NCI-H2107 treated with DMSO at 0.1 percent for 48 hours (cell line): ENCODE results near the gene NIPBL.
"Not testable (repeated sequence)": the region's sequence is repeated elsewhere in the genome, so short reads cannot be mapped to it uniquely, and the experiment has no call there.

Experiments used
- DNase-seq: peaks from one replicate; lab custom pipeline; 2025; ENCODE audit not compliant: unreplicated experiment; lab: John Stamatoyannopoulos, UW

The NIPBL gene

DNA sequence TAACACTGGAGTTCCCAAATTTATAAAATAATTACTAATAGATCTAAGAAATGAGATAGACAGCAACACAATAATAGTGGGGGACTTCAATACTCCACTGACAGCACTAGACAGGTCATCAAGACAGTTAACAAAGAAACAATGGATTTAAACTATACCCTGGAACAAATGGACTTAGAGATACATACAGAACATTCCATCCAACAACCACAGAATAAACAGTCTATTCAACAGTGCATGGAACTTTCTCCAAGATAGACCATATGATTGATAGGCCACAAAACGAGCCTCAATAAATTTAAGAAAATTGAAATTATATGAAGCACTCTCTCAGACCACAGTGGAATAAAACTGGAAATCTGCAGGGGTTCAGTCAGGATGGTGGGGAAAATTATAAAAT lies 209.5 kb downstream of the NIPBL start:
- DNase-seq = not testable (repeated sequence)

DNA sequence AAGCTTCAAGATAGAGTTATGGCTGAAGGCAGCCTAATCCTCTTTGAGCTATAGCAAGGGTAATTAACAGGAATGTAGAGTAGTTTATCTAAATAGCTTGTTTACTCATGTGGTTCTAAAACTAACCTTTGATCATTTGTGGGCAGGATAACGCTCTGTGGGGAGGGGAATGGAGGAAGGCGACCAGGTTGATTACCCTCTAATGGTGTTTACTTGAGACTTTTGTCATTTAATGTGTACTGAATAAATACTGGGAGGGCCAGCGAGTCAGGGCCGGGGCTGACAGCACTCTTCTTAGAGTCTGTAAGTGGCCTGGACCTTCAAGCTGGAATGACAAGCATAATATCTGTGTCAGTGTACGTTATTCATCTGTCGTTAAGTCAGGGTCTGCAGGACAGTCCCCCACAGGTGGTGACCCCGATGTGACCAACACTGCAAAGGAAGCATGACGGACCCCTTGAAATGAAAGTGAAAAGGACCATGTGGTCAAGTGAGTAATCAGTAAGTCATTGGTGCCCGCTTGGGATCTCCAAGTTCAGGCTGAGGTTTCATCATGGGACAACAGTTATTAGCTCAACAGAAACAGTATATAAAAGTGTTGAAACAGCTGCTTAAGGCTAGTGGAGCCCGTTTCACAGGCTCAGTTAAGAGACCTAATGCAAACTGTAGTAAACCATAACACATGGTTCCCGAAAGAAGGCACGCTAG lies 210.1 kb downstream of the NIPBL start:
- no peak for DNase-seq

DNA sequence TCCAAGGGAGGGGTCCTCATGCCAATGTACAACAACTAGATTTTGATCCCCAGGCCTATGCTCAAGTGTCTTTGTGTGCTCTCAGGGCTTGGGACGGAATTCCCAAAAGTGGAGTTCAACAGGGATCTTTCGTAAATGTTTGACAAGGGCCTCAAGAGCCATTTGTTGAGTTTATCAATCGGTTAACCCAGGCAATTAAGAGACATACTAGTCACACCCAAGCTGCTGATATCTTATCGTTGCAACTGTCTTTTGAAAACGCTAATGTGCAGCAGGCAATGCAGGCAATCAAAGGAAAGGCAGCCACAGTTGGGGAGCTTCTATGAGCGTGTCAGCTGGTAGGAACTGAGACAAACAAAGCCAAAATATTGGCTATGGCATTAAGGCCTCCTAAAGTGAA lies 211.4 kb downstream of the NIPBL start:
- DNase-seq = no peak

DNA sequence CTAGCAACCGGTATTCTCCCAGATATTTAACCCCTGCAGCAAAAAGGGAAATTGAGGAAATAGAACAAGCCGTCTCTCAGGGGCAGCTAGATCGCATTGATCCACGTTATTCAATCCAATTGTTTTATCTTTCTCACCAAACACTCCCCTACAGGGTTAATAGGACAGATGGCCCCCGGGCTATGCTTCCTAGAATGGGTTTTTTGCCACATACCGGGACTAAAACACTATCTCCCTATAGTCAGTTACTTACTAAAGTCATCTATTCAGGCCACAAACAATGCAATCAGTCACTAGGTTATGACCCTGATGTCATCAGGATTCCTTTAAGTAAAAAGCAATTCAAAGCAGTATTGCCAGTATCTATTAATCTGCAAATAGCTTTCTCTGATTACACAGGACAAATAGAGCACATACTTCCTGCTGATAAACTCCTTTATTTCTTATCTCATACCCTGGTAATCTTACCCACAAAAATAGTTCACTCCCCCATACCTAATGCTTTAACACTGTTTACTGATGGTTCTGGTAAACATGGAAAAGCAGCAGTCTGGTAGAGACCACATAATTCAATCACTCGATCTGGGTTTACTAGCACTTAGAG lies 213.7 kb downstream of the NIPBL start:
- DNase-seq = no peak

DNA sequence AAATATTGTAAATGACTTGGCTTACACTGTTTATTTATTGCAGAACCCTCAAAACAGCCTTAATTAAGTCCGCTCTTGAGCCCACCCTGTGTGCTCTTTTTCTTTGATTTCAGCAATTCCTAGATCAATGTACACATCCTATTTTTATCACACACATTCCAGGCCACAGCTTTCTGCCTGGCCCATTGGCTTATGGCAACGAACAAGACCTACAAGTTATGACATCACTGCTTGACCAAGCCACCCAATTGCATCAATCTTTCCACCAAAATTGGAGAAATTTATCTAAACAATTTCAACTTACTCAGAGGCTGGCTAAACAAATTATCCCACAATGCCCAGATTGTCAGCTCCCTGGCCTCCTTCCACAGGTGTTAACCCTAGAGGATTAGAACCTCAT lies 214.2 kb downstream of the NIPBL start:
- DNase-seq = no peak

DNA sequence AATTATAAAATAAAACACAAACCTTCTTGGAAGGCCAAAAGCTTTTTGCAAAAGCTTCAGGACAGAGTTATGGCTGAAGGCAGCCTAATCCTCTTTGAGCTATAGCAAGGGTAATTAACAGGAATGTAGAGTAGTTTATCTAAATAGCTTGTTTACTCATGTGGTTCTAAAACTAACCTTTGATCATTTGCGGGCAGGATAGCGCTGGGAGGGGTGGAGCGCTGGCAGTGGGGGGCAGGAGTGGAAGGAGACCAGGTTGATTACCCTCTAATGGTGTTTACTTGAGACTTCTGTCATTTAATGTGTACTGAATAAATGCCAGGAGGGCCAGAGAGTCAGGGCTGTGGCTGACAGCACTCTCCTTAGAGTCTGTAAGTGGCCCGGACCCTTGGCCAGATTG lies 217.2 kb downstream of the NIPBL start:
- not testable (repeated sequence) for DNase-seq

DNA sequence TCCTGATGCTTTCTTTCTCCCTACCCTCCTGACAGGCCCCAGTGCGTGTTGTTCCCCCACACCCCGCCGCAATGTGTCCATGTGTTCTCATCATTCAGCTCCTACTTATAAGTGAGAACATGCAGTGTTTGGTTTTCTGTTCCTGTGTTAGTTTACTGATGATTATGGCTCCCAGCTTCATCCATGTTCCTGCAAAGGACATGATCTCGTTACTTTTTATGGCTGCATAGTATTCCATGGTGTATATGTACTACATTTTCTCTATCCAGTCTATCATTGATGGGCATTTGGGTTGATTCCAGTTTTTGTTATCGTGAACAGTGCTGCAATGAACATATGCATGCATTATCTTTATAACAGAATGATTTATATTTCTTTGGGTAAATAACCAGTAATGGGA lies 222.7 kb downstream of the NIPBL start:
- not testable (repeated sequence) for DNase-seq

DNA sequence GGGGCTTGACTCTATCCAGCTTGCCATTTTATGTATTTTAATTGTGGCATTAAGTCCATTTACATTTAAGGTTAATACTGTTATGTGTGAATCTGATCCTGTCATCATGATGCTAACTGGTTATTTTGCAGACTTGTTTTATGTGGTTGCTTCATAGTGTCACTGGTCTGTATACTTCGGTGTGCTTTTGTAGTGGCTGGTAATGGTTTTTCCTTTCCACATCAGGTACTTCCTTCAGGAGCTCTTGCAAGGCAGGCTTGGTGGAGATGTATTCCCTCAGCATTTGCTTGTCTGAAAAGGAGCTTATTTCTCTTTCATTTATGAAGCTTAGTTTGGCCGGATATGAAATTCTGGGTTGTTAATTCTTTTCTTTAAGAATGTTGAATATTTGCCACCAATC lies 226.7 kb downstream of the NIPBL start:
- DNase-seq = no peak

DNA sequence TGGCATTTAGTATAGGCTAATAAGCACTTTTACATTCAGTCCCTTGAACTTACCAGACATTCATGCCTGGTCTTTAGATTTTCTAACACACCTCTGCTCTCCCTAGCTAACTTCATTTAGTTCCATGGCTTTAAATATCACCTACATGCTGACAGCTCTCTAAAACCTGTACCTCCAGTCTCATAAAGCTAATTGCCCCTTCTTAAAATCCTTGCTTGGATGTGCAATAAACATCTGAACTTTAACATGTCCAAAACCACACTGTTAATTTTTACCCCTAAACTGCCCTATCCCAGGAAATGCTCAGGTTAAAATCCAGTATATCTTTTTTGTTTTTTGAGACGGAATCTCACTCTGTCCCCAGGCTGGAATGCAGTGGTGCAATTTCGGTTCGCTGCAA lies 232.8 kb downstream of the NIPBL start:
- no peak for DNase-seq

DNA sequence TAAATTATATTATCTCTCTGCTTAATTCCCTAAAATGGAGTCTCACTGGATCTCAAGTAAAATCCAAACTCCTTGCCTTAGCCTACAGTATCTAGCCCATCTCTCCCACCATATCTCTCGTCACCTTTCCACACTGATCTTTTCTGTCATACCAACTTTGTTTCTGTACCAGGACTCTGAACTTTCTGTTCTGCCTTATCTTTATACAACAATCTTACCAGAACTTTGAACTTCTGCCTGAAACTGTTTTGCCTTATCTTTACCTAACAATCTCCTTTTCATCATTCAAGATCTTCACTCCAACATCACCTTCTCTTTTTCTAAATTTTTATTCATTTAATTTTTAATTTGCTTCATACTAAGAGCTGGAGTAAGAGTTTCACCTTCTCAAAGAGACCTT lies 233.6 kb downstream of the NIPBL start:
- DNase-seq = no peak

DNA sequence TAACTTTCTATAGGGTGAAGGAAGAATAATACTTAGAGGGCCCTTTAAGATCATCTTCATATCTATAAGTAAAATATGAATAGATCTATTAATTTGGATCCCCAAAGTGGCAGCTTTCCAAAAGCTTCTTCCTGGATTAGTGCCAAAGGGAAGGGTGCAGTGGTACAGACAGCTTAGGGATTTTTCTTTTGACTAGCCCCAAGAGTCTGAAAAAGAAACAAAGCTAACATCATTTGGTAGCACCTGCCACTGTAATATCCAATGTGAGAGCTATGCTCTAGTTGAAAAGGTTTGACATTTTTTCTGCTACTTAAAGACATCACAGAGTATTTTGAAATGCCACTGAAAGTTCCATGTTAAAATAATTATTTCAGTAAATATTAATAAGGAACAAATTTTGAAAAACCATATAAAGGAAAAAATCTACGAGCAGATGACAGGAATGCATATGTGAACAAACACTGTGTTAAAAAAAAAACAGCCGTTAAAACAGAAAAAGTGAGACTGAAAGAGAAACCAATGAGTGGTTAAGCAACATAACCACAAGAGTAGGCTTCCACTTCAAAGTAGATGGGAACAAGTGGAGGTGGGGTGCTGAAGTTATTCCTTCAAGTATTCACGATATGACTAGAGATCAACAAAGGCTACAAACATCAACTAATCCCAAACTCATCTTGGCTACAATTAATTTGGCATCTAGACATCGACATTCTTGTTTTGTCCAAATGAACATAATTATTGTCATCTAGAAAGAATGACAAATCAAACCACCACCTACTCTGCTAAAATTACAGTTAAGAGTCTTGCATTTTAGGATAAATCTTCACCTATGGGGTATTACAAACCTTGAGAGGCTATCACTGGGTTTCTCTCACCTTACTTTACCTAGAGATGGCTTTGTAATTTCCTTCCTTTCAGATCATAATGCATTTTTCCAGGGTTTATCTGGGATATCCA lies 235.1 kb downstream of the NIPBL start:
- peak; percentile 70 for DNase-seq

DNA sequence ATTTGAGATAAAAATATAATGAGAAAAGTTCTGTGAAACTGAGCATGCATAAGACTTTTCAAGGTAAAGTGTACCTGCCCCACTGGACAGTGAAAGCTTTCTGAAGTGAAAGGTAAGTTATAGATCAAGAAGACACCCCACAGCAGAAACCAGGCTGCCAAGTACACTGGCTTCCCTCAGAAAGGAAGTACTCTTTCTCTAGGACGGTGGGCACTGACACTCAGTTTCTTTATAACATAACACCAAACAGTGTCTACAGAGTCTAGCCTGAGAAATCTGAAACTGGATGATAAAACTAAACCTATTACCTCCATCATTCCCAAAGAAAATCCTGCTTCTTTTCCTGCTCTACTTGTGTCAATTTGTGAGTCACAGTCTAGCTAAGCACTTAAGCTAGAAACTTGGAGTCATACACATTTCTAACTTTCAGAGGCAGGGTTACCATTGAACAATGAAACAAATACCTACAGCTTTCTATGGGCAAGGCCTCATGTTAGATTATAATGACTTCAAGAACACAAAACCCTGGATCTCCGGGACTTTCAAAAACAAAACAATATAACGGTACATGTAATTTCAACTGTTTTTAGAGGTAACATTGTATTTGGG lies 235.9 kb downstream of the NIPBL start:
- no peak for DNase-seq
